MCF 10A (cell line): ENCODE results near the gene ISM1. TPM values are rescaled to one million over a fixed set of nuclear protein-coding genes. Genes with fewer than 3 reads are reported as not detected.

Source experiments
- BruUV-seq: library from RNA; stranded (reverse); fragments of 400-500 nt; replicated peaks from 2 replicates; lab custom pipeline; 2021; lab: Mats Ljungman, UMichigan
- CTCF ChIA-PET: fragments of 300-600 bp; sonication (Branson Sonifier 250); formaldehyde crosslinking; extraction: SDS; loops from one replicate; lab custom pipeline; 2021; ENCODE audit warnings: antibody characterized with exemption, inconsistent platforms; lab: Yijun Ruan, JAX
- POLR2A ChIA-PET: fragments of 300-600, 350-650 bp; sonication (Branson Sonifier 250); formaldehyde crosslinking; extraction: SDS; loops from one replicate; lab custom pipeline; 2020; ENCODE audit warnings: antibody characterized with exemption, inconsistent platforms; lab: Yijun Ruan, JAX
- DNase-seq: peaks from one replicate; pipeline ENCODE4 v3.0.0-alpha.2; 2018; ENCODE audit not compliant: unreplicated experiment
- H3K27ac Mint-ChIP-seq: one replicate; pipeline ENCODE4 v1.8.0; 2022; ENCODE audit warnings: mild to moderate bottlenecking, low read depth, mixed read lengths; ENCODE audit not compliant: unreplicated experiment
- H3K27me3 Mint-ChIP-seq: one replicate; pipeline ENCODE4 v1.8.0; 2022; ENCODE audit warnings: mixed read lengths; ENCODE audit not compliant: insufficient read depth, unreplicated experiment
- H3K36me3 Mint-ChIP-seq: one replicate; pipeline ENCODE4 v1.8.0; 2022; ENCODE audit warnings: mild to moderate bottlenecking, moderate library complexity, mixed read lengths; ENCODE audit not compliant: insufficient read depth, unreplicated experiment
- H3K4me1 Mint-ChIP-seq: one replicate; pipeline ENCODE4 v1.8.0; 2022; ENCODE audit warnings: mixed read lengths; ENCODE audit not compliant: insufficient read depth, unreplicated experiment
- H3K4me3 Mint-ChIP-seq: one replicate; pipeline ENCODE4 v1.8.0; 2022; ENCODE audit warnings: mild to moderate bottlenecking, moderate library complexity, mixed read lengths; ENCODE audit not compliant: unreplicated experiment
- H3K9me3 Mint-ChIP-seq: one replicate; pipeline ENCODE4 v1.8.0; 2022; ENCODE audit warnings: mixed read lengths; ENCODE audit not compliant: unreplicated experiment
- CTCF ChIP-seq: fragments of 200-600 bp; IDR thresholded peaks from one replicate; pipeline ENCODE4 v1.8.0; 2022; ENCODE audit warnings: antibody characterized with exemption, mild to moderate bottlenecking; ENCODE audit not compliant: unreplicated experiment
- intact Hi-C: fragments of 100-400 bp; cut with micrococcal nuclease; formaldehyde crosslinking; loops from 2 replicates; pipeline ENCODE4 v1.14.1; 2022
- total RNA-seq: library from RNA; stranded (reverse); gene quantifications from 2 replicates; pipeline ENCODE4 v1.2.3, GENCODE V29; 2022

ISM1 gene
- total RNA-seq, 1 experiment from 2014 or later, result 1.0 TPM

DNA sequence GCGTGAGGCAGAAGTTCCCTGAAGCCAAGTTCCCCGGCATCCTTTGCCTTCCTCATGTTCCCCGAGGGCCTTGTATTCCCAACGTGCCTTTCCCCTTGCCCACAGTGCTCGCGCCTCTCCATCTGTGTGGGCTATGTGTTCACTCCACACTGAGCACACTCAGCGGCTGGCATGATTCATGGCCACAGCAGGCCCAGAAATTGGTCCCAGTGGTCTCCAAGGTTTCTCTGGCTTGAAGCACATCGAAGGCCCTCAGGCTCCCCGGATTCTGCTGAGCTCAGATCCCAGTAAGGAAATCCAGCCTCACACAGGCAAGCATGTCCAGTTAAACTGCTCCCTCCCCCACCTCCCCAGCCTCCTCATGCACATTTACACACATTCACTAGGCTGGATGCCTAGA is 123.6 kb downstream of the ISM1 start:
- Mint-ChIP-seq H3K27me3 (no peaks in the 10 kb centered on the region), H3K36me3 (no peaks in the 10 kb centered on the region), H3K4me3 (no peak overlapping the region), H3K9me3 (peaks cover 5% of the 10 kb centered on the region), H3K27ac (no peak overlapping the region), H3K4me1 (no peaks in the 10 kb centered on the region)
- intact Hi-C loops, result no loop called here
- ChIA-PET CTCF (interaction anchor here (1.0 kb wide), 1 partner anchor 10 kb away, joined by 3 read pairs; no protein-coding TSS in a partner anchor), POLR2A (no interaction called here)
- no TSS peak for BruUV-seq
- no peak for TF ChIP-seq CTCF
- DNase-seq, result no peak

DNA sequence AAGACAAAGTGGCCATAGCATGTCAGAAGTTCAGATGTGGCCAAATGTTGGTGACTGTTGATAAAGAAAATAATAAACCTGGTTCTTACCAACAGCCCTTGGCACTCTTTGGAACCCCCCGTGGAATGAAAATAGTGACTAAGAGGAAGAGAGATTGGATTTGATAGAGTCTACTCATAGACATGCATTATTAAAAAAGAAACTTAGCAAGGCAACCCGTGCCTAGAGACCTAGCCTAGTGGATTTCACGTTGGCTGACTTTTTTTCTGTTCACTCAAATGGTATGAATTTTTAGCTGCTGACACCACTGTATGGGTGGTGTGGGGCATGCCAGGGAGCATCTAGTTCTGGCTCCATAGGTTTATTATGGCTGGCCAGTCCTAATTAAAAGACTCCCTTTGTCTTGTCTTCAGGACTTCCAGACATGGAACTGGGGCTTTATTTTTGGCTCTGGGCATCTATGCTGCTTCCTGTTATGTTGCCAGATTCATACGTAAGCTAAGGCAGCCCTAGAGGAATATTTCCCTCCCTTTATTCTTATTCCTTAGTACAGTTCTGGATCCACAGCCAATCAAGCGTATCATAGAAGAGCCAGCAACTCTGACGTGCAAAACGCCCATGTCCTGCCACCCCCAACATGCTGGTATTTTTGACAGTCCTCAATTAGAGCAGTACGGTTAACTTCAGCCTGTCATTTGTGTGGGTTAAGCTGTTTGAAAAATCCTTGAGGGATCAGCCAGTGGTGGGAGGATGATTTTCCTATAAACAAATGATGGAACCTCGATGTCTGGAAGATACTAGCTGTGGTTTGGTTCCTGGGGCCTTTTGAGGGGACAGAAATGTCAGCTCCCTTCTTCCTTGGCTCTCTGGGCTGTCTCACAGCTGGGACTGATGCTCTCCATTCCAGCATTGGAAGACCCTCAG is 127.5 kb downstream of the ISM1 start:
- no peak overlapping the region for H3K27ac Mint-ChIP-seq
- H3K36me3 Mint-ChIP-seq, result no peaks in the 10 kb centered on the region
- no peak overlapping the region for H3K4me3 Mint-ChIP-seq
- BruUV-seq, result no TSS peak
- H3K9me3 Mint-ChIP-seq, result peaks cover 5% of the 10 kb centered on the region
- peaks cover 6% of the 10 kb centered on the region for H3K4me1 Mint-ChIP-seq
- ChIA-PET CTCF (interaction anchor here (1.3 to 1.5 kb wide), 2 partner anchors 46 to 198 kb away, joined by 3 to 7 read pairs; no protein-coding TSS in a partner anchor), POLR2A (interaction anchor here (0.7 kb wide), 1 partner anchor 183 kb away, joined by 4 read pairs; no protein-coding TSS in a partner anchor)
- intact Hi-C loops, result no loop called here
- no peak for DNase-seq
- TF ChIP-seq CTCF, result no peak
- no peaks in the 10 kb centered on the region for H3K27me3 Mint-ChIP-seq

DNA sequence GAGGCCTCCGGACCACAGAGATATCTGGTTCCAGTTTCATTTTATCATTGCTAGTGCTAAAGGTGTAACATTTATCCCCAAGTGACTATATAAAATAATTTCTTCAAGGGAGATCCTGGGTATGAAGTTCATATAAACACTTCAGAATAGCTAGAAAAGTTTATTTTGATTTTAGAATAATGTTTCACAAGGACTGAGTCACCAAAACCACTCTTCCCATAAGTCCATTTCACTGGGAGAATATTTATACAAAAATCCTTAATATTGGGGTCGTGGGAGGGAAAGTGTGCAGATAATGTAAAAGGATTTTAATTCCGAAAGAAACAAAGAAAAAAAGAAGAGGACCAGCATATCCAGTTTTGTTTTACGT is 128.1 kb downstream of the ISM1 start:
- Mint-ChIP-seq H3K27ac (no peak overlapping the region), H3K27me3 (no peaks in the 10 kb centered on the region), H3K9me3 (peaks cover under 1% of the 10 kb centered on the region), H3K36me3 (no peaks in the 10 kb centered on the region), H3K4me3 (no peak overlapping the region), H3K4me1 (peaks cover 6% of the 10 kb centered on the region)
- intact Hi-C loops, result no loop called here
- TF ChIP-seq CTCF, result no peak
- no TSS peak for BruUV-seq
- CTCF ChIA-PET, result interaction anchor here (1.3 to 1.5 kb wide), 2 partner anchors 47 to 197 kb away, joined by 3 to 7 read pairs; no protein-coding TSS in a partner anchor
- no peak for DNase-seq
- POLR2A ChIA-PET, result interaction anchor here (0.7 kb wide), 1 partner anchor 183 kb away, joined by 4 read pairs; no protein-coding TSS in a partner anchor

Other genes starting within 250 kb of the ISM1 start
- 15.6 and 20.3 TPM in 2 replicates for gene SPTLC3, start 212.3 kb upstream of the ISM1 start, total RNA-seq